Stimulated activated CD4-positive, alpha-beta T cell treated with anti-CD3 and anti-CD28 coated beads, Interleukin-1b, Interleukin-23, amount 100 ng/mL, for 4 hours (primary cell): ENCODE results near the gene FAM217A.

Source experiments
- DNase-seq, 2 donors: peaks; one replicate each; pipeline ENCODE4 v3.0.0-alpha.2; 2020; ENCODE audit warnings: low read depth in 2 of 2

FAM217A gene

DNA sequence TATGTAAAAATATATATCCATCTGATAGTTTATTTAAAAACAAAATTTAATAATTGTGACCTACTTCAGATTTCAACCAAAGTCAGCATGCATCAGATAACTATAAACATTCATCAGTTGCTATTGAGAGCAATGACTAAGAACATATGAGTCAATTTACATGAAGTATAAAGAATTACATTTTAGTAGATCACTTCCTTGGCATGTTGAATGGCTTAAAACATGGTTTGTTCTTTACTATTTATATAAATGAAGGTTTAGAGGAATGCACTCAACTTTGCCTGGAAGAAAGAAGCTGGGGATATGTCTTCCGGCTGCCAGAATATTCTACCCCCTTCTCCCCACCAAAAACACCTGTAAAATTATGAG, 6.4 kb upstream of the FAM217A start:
- DNase-seq, result no peak

DNA sequence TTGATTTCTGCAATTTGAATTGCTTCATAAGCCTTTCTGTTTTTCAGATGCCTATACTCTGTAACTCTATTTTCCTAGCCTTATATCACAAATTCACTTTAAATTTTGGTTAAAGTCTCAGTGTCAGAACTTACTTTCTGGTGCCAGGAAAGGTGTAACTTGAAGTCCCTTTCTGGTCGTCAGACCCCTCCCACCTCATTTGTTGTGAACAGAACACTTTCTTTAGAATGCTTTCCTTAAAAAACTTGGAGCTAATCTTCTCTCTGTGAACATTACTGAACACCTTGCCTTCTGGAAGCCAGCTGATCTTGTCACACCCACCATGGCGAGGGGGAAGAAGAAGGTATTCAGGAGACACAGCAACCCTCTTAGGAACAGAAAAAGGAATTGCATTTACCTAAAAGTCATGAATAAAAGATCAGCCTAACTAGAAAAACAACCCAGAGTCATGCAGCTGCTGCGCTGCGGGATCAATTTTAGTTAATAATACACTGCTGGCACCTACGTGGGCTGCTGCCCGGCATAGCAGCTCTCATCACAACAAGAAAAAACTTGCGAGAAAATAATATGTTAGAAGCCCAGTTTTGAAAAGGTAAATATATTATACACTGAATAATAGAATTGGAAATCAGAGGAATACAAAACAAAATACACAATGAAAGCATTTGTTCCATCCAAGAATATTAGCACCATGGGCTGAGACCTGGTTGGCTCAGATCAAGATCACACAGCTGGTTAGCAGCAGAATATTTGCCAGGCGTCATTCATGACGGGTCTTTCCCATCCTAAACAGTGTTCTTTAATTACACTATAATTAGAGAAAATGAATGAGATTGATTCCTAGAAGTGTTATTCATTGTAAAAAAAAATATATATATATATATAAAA, 5.8 kb upstream of the FAM217A start:
- no peak for DNase-seq

DNA sequence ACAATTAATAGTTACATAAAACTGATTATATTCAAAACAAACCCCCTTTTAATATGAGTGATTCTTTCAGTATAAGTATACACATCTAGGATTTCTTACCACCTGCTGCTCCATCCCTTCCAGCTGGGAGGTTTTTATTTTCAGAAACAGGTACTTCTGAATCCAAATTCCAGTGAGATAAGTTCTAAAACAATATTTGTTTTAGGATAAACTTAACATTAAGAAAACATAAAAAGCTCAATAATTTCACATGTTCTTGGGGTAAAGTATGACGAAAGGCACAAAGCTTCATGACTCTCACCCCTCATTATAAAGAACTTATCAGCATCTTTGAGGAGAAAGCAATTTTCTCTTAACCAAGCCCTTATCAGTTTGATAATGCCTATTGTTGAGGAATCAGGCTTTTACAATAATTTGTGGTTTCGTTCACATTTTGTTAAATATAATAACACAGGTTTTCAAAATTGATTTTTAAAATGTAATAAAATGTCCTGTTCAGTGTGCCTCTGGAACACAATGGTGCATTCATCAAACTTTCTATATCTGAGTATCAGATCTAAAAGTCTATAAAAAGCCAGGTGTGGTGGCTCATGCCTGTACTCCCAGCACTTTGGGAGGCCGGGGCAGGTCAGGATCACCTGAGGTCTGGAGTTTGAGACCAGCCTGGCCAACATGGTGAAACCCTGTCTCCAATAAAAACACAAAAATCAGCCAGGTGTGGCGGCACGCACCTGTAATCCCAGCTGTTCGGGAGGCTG, 4.3 kb downstream of the FAM217A start:
- DNase-seq, result no peak

DNA sequence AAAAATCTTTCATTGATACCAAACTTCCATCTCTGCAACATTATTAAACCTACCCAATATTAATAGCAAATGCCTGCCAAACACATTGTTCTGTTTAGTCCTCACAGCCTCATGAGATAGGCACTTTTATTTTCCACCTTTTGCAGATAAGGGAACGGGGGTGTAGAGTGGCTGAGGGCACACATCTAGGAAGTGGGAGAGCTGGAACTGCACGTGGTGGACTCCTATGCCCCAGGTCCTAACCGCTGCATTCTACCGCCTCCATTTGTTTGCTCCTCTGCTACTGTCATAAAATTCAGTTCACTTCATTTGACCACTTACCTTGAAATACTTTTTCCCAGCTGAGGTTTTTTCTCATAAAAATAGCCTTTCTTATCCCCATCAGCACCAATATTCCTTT, 7.6 kb downstream of the FAM217A start:
- no peak for DNase-seq

DNA sequence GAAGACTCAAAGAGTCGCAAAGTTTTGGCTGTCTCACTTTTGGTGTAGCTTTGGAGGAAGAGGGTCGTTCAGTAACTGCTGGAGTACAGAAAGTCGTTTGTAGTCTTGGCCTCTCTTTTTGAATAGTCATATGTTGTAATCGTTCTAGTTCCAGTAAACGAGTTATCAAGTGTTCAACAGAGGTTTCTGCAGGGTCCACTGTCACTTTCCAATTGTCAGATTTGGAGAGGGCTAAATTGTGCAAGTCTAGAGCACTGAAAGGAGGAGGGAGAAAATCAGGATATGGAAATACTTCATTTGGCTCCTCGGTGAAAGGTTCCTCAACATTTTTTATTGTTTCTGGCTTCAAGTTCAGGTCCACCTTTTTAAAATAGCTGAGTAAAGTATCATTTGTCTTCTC, 9.7 kb downstream of the FAM217A start:
- DNase-seq, result no peak

DNA sequence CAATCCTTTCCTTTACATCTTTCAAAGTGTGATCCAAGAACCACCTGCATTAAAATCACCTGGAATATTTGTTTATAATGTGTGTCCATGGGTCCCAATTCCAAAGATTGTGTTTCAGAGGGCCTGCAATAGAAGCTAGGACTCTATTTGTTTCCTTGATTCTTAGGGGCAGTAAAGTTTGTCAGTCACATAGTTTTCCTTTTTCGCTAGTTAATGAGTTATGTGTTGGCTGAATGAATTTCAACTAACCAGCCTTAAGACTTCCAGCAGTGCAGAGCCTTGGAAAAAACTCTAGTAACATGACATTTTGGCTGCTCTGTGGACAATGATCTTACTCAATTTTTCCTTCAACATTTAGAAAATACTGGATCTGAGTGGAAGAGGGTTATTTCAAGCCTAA, 11.3 kb downstream of the FAM217A start:
- DNase-seq, result no peak

DNA sequence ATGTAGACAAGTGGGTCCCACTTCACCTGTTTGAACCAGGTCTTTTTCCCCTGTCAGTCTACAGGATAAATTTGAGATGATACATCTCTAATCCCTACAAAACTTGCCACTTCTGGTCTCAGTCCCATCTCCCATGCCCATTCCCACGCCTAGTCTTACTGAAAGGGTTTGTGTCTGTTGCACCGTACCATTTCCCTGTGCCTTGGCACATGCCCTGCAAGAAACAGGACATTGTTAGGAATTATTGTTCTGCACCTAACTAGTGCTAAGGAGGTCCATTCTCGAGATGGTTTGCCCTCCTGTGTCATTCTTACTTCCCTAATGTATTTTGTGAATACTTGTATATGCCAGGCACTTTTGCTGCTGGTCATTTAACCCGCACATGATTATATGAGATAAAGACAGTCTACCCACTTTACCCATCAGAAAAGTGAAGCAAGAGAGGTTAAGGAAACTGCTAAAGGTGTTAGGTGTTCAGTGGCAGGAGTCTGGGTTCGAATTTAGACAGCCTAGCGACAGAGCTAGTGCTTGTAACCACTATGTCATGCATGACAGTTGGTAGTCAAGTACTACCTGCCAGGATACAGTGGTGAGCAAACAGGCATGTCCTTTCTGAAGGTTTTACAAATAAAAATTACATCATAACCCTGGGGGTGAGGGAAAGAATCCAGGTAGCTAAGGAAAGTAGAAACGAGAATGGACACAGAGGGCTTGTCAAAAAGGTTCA, 12.7 kb downstream of the FAM217A start:
- no peak for DNase-seq

DNA sequence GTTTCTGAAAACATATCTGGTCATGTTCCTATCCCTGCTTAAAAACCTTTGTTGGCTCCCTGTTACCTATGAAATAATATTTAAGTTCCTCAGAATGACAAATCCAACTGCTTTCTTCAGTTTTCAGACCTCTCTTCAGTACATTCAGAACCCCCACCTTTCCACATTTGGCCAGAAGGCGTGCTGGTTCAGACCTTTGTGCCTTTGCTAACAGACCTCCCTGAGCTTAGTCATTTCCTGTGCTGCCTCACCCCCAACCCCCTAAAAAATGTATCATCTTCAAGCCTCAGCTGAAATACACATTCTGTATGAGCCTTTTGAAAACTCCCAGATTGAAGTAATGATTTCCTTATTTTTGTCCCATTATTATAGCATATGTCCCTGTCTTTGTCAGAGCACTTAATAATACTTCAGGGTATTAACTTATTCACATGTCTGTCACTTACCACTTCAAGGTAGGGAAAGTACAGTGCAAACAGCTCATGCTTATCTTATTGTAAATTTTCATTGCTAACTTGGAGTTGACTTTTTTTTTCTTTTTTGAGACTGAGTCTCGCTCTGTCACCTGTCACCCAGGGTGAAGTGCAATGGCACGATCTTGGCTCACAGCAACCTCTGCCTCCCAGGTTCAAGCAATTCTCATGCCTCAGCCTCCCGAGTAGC, 19.7 kb downstream of the FAM217A start:
- peak; percentile 27 to 47 for DNase-seq

DNA sequence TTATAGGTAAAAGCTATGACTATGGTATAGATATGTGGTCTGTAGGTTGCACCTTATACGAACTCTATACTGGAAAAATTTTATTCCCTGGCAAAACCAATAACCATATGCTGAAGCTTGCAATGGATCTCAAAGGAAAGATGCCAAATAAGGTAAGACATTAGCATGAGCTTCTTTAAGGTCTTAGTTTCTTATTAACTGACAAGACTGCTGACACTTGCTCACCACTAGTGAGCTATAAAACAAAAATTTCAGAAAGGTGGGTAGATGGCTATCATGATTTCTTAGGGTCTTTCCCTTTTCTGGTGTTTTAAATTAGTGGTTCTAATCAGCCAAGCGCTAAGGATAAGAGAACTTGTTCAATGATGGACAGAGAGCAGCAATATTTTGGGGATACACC, 21.9 kb downstream of the FAM217A start:
- no peak for DNase-seq

DNA sequence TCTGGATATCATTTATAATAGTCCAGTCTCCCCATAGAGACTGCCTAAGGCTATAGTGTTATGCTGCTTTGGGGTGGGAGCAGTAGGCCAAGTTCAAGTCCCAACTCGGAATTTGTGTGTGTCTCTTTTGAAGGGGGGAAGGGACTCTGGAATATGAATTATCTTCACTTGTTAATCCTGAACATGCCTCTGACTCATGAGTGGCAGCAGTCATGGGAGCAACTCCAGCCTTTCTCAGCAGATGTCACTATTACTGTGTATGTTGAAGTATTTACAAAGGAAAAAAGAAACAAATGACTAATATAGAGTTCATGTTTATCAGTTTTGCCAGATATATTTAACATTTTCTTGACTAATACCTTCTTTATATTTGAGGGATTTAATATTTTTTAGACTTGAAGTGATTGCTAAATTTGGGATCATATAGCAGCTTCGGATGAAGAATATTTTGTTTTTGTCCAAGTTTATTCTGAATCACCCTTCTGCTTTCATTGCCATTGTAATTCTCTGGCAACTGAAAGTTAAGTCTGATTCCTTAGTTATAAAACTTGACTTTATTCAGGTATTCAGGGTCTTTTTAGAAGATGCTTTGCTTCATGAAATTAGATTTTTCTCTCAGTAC, 23.4 kb downstream of the FAM217A start:
- DNase-seq, result no peak

DNA sequence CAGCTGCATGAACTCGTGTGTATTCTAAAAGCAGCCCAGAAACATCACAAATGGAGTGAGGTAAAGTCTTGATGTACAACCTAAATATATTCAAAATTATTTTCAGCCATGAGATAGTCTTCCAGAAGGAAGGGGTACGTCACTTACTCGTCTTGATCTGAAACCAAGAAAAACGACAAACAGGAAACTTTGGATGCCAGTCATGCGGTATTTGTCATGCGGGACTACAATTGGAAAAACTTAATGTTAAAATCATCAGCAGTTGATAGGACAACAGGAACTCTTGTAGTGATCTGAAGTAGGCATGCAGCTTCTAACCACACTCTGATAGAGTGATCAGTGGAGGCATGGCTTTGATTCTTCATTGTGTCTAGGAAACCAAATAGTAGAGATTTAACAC, 29.7 kb downstream of the FAM217A start:
- DNase-seq, result no peak

DNA sequence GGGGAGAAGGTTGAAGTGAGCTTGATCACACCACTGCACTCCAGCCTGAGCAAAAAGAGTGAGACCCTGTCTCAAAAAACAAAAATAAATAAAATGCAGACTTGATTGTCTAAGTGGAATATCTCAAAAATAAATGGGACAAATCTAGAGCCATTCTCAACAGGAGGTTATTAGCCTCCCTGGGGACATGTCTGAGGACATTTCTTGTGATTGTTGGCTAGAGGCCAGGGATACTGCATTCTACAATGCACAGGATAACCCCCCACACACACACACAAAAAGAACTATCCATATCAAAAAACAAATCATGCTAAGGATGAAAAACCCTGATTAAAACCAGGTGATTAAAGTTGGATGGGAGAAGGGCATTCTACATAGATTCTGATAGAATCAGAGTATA, 37.5 kb downstream of the FAM217A start:
- no peak for DNase-seq

DNA sequence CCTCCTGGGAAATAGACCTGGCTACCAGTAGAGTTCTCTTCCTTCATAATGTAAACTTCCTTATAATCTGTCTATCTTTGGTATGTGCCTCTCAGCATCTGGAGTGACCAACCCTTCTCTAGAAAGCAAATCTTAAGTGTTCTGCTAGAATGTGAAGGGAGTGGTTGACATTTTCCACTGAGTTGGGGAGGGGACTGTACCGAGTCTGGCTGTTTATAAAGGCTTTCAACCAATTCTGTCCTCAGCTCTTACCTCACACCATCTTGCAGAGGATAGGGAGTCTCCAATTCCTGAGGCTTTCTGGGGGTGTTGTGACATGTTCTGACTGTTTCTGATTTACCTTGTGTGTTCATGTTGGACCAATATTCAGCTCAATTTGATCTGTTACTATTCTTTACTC, 39.6 kb downstream of the FAM217A start:
- no peak for DNase-seq

DNA sequence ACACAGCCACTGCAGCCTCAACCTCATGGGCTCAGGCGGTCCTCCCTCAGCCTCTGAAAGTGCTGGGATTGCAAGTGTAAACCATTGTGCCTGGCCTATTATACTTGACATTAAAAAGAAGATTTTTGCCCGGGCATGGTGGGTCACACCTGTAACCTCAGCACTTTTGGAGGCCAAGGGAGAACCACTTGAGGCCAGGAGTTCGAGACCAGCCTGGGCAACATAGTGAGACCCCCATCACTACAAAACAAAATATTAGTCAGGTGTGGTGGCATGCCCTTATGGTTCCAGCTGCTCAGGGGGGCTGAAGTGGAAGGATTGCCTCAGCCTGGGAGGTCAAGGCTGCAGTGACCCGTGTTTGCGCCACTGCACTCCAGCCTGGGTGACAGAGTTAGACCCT, 42.4 kb downstream of the FAM217A start:
- DNase-seq, result no peak

DNA sequence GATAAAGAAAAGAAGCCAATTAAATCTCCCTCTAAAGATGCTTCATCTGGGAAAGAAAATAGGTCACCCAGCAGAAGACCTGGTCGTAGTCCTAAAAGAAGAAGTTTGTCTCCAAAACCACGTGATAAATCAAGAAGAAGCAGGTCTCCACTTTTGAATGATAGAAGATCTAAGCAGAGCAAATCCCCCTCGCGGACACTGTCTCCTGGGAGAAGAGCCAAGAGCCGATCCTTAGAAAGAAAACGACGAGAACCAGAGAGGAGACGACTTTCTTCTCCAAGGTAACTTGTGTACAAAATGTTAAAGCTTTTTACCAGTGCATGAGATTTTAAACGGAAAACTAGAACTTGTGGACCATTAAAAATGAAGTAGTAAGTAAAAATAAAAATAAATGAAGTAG, 46.5 kb downstream of the FAM217A start:
- no peak for DNase-seq

DNA sequence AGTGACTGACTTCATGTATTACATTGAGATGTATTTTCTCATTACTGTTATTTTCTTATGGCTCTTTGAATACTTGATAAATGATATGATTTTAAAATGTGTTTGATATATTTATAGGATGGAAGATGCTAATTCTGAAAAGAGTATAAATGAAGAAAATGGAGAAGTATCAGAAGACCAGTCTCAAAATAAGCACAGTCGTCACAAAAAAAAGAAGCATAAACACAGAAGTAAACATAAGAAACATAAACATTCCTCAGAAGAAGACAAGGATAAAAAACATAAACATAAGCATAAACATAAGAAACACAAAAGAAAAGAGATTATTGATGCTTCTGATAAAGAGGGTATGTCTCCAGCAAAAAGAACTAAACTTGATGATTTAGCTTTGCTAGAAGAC, 47.5 kb downstream of the FAM217A start:
- no peak for DNase-seq

DNA sequence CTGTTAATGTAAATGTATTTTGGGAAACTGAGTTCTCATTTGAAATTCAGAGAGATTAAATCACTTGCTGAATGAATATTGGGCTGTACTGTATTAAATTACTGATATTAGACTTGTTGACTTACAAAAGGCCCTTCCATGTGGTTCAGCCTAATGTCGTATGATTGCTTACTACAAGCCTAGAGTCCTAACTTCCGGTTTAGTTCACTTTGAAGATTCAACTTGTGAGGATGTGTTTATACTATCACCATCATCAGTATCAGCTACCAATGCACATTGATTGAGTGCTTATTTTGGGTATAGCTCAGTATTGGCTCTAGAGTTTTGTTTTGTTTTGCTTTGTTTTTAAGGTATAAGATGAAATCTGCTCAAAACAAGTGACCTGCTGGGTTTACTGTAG, 48.3 kb downstream of the FAM217A start:
- DNase-seq, result no peak

DNA sequence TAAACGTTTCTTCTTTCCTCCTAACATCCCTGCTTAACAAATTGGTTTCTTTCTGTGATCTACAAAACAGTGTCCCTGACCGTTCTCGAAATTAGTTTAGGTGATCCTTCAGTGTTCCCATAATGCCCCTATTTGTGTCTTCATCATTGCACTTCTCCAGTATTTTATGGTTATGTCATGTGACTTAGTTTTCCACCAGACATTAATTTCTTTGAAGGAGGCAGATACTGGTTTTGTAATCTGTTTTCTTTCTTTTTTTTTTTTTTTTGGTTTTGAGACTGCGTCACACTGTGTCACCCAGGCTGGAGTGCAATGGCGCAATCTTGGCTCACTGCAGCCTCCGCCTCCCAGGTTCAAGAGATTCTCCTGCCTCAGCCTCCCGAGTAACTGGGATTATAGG, 49.2 kb downstream of the FAM217A start:
- no peak for DNase-seq

DNA sequence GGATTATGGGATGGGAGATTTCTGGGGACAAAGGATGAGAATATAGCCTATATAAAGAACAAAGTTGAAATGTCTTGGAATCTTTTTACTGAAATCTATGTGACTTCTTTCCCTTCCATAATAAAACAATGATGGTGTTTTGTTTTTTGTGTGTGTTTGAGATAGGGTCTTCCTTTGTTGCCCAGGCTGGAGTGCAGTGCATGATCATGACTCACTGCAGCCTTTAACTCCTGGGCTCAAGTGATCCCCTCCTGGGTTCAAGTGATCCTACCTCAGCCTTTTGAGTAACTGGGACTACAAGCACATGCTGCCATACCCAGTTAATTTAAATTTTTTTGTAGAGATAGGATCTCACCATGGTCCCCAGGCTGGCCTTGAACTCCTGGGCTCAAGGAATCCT, 50.9 kb downstream of the FAM217A start:
- no peak for DNase-seq

DNA sequence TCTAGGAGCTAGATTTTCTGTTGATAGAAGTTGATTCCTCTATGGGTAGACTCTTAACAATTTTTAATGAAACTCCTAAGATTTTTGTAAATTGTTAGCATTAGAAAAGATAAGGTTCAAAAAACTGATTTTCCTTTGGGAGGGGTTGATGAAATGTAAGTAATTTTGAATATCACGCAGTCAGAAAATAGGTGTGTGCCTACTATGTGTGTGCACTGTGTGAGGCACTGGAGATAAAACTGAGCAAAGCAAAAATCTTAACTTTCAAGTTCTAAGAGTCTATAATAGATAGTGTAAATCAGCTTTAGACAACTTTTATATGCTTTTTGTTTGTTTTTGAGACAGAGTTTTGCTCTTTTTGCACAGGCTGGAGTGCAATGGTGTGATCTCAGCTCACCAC, 53.3 kb downstream of the FAM217A start:
- no peak for DNase-seq

DNA sequence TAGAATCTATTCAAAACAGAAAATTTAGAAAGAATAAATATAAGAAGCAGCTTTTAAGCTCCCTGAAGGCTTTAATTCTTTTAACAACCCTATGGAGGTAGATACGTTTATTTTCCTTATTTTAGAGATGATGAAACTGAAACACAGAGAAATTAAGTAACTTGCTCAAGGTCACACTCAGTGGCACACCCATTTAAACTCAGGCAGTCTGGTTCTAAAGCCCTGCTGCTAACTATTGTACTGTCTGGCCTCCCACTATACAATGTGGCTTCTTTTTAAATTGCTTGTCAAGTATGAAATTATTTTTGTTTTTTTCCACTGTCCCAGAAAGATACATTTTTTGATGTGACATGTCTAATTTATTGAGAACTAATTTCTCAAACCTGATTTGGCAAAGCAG, 55.7 kb downstream of the FAM217A start:
- DNase-seq, result no peak
